PC-3 (cell line): ENCODE measurements around the gene FOXO1. TPM values are rescaled to one million over a fixed set of nuclear protein-coding genes. Genes with fewer than 3 reads are reported as not detected.

Experiments
- ATAC-seq: fragments of 200-7000 bp; cut with Tn5 transposase; 2 replicates; pipeline ENCODE4 v1.9.1; 2020; ENCODE audit warnings: mild to moderate bottlenecking, moderate library complexity
- BruUV-seq: library from RNA; stranded (reverse); fragments of 400-500 nt; replicated peaks from 2 replicates; lab custom pipeline; 2021; lab: Mats Ljungman, UMichigan
- CTCF ChIA-PET: fragments of 300-600 bp; sonication (Branson Sonifier 250); formaldehyde crosslinking; loops from one replicate; lab custom pipeline; 2022; ENCODE audit warnings: antibody characterized with exemption; lab: Charles Lee
- POLR2A ChIA-PET: fragments of 300-600 bp; sonication (Branson Sonifier 250); formaldehyde crosslinking; loops from one replicate; lab custom pipeline; 2022; ENCODE audit warnings: antibody characterized with exemption; ENCODE audit not compliant: unreplicated experiment; lab: Charles Lee
- DNase-seq: peaks from one replicate; pipeline ENCODE4 v3.0.0-alpha.2; 2015
- H2AFZ ChIP-seq: fragments of 300-600 bp; sonication (generic); 2 replicates; pipeline ENCODE4 v1.6.0; 2016; ENCODE audit warnings: antibody characterized with exemption, low read length
- H3F3A ChIP-seq: fragments of 300-600 bp; sonication (generic); one replicate; pipeline ENCODE4 v1.6.0; 2017; ENCODE audit warnings: antibody characterized with exemption, low read length, control low read depth, mild to moderate bottlenecking; ENCODE audit not compliant: unreplicated experiment
- H3K27ac ChIP-seq: fragments of 300-600 bp; sonication (generic); 2 replicates; pipeline ENCODE4 v1.5.1; 2016; ENCODE audit warnings: mild to moderate bottlenecking, low read length
- H3K27me3 ChIP-seq: fragments of 300-600 bp; sonication (generic); 2 replicates; pipeline ENCODE4 v1.6.1; 2016; ENCODE audit warnings: low read length, mixed read lengths
- H3K36me3 ChIP-seq: fragments of 300-600 bp; sonication (generic); 2 replicates; pipeline ENCODE4 v1.6.1; 2016; ENCODE audit warnings: low read depth, mixed run types, low read length, mixed read lengths
- H3K4me1 ChIP-seq: fragments of 300-600 bp; sonication (generic); 2 replicates; pipeline ENCODE4 v1.5.1; 2016; ENCODE audit warnings: low read length; ENCODE audit not compliant: insufficient read depth
- H3K4me2 ChIP-seq: fragments of 300-600 bp; sonication (generic); 2 replicates; pipeline ENCODE4 v1.6.0; 2016; ENCODE audit warnings: low read length
- H3K4me3 ChIP-seq: fragments of 300-600 bp; sonication (generic); 2 replicates; pipeline ENCODE4 v1.5.1; 2016; ENCODE audit warnings: mild to moderate bottlenecking, low read length, mixed read lengths
- H3K79me2 ChIP-seq: fragments of 300-600 bp; sonication (generic); 2 replicates; pipeline ENCODE4 v1.6.1; 2017; ENCODE audit warnings: low read length, mixed read lengths
- H3K9ac ChIP-seq: fragments of 300-600 bp; sonication (generic); 2 replicates; pipeline ENCODE4 v1.6.0; 2016; ENCODE audit warnings: mild to moderate bottlenecking, low read length
- H3K9me2 ChIP-seq: fragments of 300-600 bp; sonication (generic); replicated peaks from 2 replicates; pipeline ENCODE4 v1.6.1; 2016; ENCODE audit warnings: mixed run types, low read length, mixed read lengths
- H3K9me3 ChIP-seq: fragments of 300-600 bp; sonication (generic); 2 replicates; pipeline ENCODE4 v1.6.1; 2016; ENCODE audit warnings: low read length, mixed read lengths
- H4K20me1 ChIP-seq: fragments of 300-600 bp; sonication (generic); 2 replicates; pipeline ENCODE4 v1.6.1; 2016; ENCODE audit warnings: low read length, mixed read lengths
- CTCF ChIP-seq: fragments of 300-600 bp; sonication (generic); conservative IDR thresholded peaks from 2 replicates; pipeline ENCODE4 v1.5.1; 2017; ENCODE audit warnings: antibody characterized with exemption, low read depth, mild to moderate bottlenecking, low read length
- EZH2 ChIP-seq: fragments of 300-600 bp; sonication (generic); IDR thresholded peaks from one replicate; pipeline ENCODE4 v1.6.1; 2017; ENCODE audit warnings: antibody characterized with exemption, mild to moderate bottlenecking, low read length; ENCODE audit not compliant: unreplicated experiment
- EZH2phosphoT487 ChIP-seq: fragments of 300-600 bp; sonication (generic); IDR thresholded peaks from 2 replicates; pipeline ENCODE4 v1.6.1; 2018; ENCODE audit warnings: mild to moderate bottlenecking, antibody characterized with exemption, low read length, borderline replicate concordance
- intact Hi-C: fragments of 100-400 bp; cut with micrococcal nuclease; formaldehyde crosslinking; loops from 2 replicates; pipeline ENCODE4 v1.9.0; 2023
- total RNA-seq: library from RNA; depleted of rRNA; stranded (reverse); fragments of >200 nt; gene quantifications from 2 replicates; pipeline ENCODE4 v1.2.3, GENCODE V29; 2014

The FOXO1 gene
- total RNA-seq, 1 experiment from 2014 or later, result 2.7 TPM

- Histone ChIP-seq H3K36me3 (no peaks in the 10 kb centered on the region), H2AFZ (no peak overlapping the region), H3K9me2 (no peaks in the 10 kb centered on the region), H4K20me1 (no peaks in the 10 kb centered on the region), H3K27me3 (no peaks in the 10 kb centered on the region), H3K4me2 (no peak overlapping the region), H3F3A (no peaks in the 10 kb centered on the region), H3K4me1 (peaks cover 9% of the 10 kb centered on the region; the same call in 1 of the 2 replicates), H3K79me2 (peaks cover 69% of the 10 kb centered on the region), H3K9ac (no peak overlapping the region), H3K4me3 (no peak overlapping the region), H3K9me3 (no peaks in the 10 kb centered on the region), H3K27ac (no peak overlapping the region)
- DNase-seq (no peak), ATAC-seq (no peak)
- POLR2A ChIA-PET, result no interaction called here
- TF ChIP-seq EZH2 (no peak), EZH2phosphoT487 (no peak), CTCF (no peak)
- BruUV-seq, result no TSS peak
- intact Hi-C loops, result no loop called here
- CTCF ChIA-PET, result no interaction called here
Observed at GRCh38 chr13:40657951-40658350, 8.5 kb downstream of the FOXO1 start.

- Histone ChIP-seq H3K9ac (no peak overlapping the region), H3K79me2 (peaks cover 64% of the 10 kb centered on the region), H3F3A (no peaks in the 10 kb centered on the region), H3K4me2 (no peak overlapping the region), H3K27ac (no peak overlapping the region), H4K20me1 (no peaks in the 10 kb centered on the region), H3K27me3 (no peaks in the 10 kb centered on the region), H2AFZ (no peak overlapping the region), H3K36me3 (no peaks in the 10 kb centered on the region), H3K4me1 (peaks cover 4% of the 10 kb centered on the region; the same call in 1 of the 2 replicates), H3K4me3 (no peak overlapping the region), H3K9me3 (no peaks in the 10 kb centered on the region), H3K9me2 (no peaks in the 10 kb centered on the region)
- CTCF ChIA-PET, result no interaction called here
- no peak for TF ChIP-seq CTCF
- TF ChIP-seq EZH2phosphoT487, result no peak
- no peak for TF ChIP-seq EZH2
- no TSS peak for BruUV-seq
- DNase-seq (no peak), ATAC-seq (no peak)
- intact Hi-C loops, result no loop called here
- POLR2A ChIA-PET, result no interaction called here
Observed at GRCh38 chr13:40657307-40657706, 9.1 kb downstream of the FOXO1 start.

- Histone ChIP-seq H4K20me1 (no peaks in the 10 kb centered on the region), H3K27me3 (no peaks in the 10 kb centered on the region), H3K79me2 (peaks cover 62% of the 10 kb centered on the region), H3K27ac (no peak overlapping the region), H3K4me2 (no peak overlapping the region), H3K9ac (no peak overlapping the region), H3K9me3 (no peaks in the 10 kb centered on the region), H3K4me3 (no peak overlapping the region), H2AFZ (no peak overlapping the region), H3K4me1 (peaks cover 4% of the 10 kb centered on the region; the same call in 1 of the 2 replicates), H3F3A (no peaks in the 10 kb centered on the region), H3K9me2 (no peaks in the 10 kb centered on the region), H3K36me3 (no peaks in the 10 kb centered on the region)
- TF ChIP-seq EZH2phosphoT487, result no peak
- TF ChIP-seq CTCF, result no peak
- TF ChIP-seq EZH2, result no peak
- BruUV-seq, result no TSS peak
- ChIA-PET CTCF (no interaction called here), POLR2A (no interaction called here)
- no peak for DNase-seq
- intact Hi-C loops, result no loop called here
- ATAC-seq, result no peak
Observed at GRCh38 chr13:40656358-40656757, 10.1 kb downstream of the FOXO1 start.
